ENCODE data around the gene ARSI. TPM values are rescaled to one million over a fixed set of nuclear protein-coding genes. Genes with fewer than 3 reads are reported as not detected.

ARSI gene
- total and polyA plus RNA-seq, 2 of the 13 experiments (the other 11 are each of a cell fraction or from before 2014, with no cell fraction given): 4.2 to 33.9 TPM

DNA sequence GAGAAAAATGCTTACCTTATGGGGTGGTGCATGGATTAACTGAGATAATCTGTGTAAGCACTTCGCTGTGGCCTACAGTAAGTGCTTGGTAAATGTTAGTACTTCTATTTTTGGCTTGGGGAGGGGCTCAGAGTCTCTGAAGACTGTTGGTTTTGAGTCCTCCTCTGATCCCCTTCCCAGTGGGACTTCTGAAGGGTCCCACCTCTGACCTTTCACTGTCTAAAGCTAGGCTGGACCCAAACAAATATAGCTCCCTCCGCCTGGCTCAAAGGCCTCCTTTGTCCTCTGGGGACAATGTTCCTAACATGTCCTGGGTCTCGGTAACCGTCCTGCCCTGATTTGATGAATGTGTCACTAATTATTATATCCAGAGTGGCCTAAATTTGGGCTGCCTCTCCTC, 47.9 kb downstream of the ARSI start:
- in situ Hi-C loops (cut with HindIII; ENCODE audit: extremely low pct_ligation_motif_present, low pct_unique_long_range_greater_than_20kb) (no loop called here), intact Hi-C loops (cut with micrococcal nuclease; ENCODE audit: unreplicated experiment) (no loop called here)
- ATAC-seq: peak; percentile 65
- DNase-seq (ENCODE audit: low spot score): peak; percentile 75
- POLR2A ChIA-PET: no interaction called here
- Histone ChIP-seq H3K4me3 (replicated peaks in 1 of 3; ENCODE audit: insufficient read depth in 1 of 3, low read depth in 2 of 3, low read length in 3 of 3) (0 out of 6 replicates have a peak overlapping the region, but pooled peaks of 1 of the 3 experiments have one; percentile 5), H3K79me2 (ENCODE audit: insufficient read depth, low read length) (no peaks in the 10 kb centered on the region), H4K20me1 (ENCODE audit: insufficient read depth, low read length) (no peaks in the 10 kb centered on the region), H3K9me3 (ENCODE audit: low read length) (no peaks in the 10 kb centered on the region), H3K4me1 (ENCODE audit: insufficient read depth, low read length) (peaks cover 50% of the 10 kb centered on the region), H3K27ac (ENCODE audit: extremely low read length, insufficient read depth, low read length) (no peak overlapping the region), H3K27me3 (ENCODE audit: control insufficient read depth in 1 of 2, insufficient read depth in 2 of 2, low read length in 2 of 2) (peaks cover 4 to 27% of the 10 kb centered on the region in 2 experiments; a peak in 4 of 5 replicates), H3K36me3 (replicated peaks in 1 of 2; ENCODE audit: control insufficient read depth in 1 of 2, insufficient read depth in 2 of 2, low read length in 2 of 2) (no peaks in the 10 kb centered on the region), H3K9ac (ENCODE audit: insufficient read depth, low read depth, low read length) (no peak overlapping the region), H3K4me2 (ENCODE audit: low read depth, low read length) (peak overlapping the region; percentile 49), H2AFZ (ENCODE audit: low read length) (no peak overlapping the region)
- CTCF ChIA-PET (ENCODE audit: low intra/inter-chr PET ratio, low total read pairs): no interaction called here
- peak; percentile 83 for FAIRE-seq
- 0% methylated on average over 4 of the region's 4 CpGs for WGBS (ENCODE audit: low lambda C conversion rate)
- BruUV-seq (replicated peaks): no TSS peak
- TF ChIP-seq SIN3A (IDR thresholded peaks at IDR 0.05; ENCODE audit: borderline replicate concordance, low read depth, low read length): no peak
- peak; percentile 77; the same call in 1 of the 2 replicates for TF ChIP-seq NCOA2 (CRISPR knock-in tag; IDR thresholded peaks at IDR 0.05)
- TF ChIP-seq PHF5A (CRISPR knock-in tag; IDR thresholded peaks at IDR 0.05; ENCODE audit: low read depth, unreplicated experiment): no peak
- TF ChIP-seq RXRA (CRISPR knock-in tag; IDR thresholded peaks at IDR 0.05): peak; percentile 35; the same call in 1 of the 2 replicates
- TF ChIP-seq ZBTB7B (CRISPR knock-in tag; IDR thresholded peaks at IDR 0.05): peak; percentile 38; the same call in 1 of the 2 replicates
- TF ChIP-seq ZNF331 (CRISPR knock-in tag; IDR thresholded peaks at IDR 0.05): no peak
- TF ChIP-seq, protein P1, sequence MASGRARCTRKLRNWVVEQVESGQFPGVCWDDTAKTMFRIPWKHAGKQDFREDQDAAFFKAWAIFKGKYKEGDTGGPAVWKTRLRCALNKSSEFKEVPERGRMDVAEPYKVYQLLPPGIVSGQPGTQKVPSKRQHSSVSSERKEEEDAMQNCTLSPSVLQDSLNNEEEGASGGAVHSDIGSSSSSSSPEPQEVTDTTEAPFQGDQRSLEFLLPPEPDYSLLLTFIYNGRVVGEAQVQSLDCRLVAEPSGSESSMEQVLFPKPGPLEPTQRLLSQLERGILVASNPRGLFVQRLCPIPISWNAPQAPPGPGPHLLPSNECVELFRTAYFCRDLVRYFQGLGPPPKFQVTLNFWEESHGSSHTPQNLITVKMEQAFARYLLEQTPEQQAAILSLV (CRISPR knock-in tag; IDR thresholded peaks at IDR 0.05; ENCODE audit: borderline replicate concordance): no peak
- no peak for TF ChIP-seq NFKBIZ (CRISPR knock-in tag; IDR thresholded peaks at IDR 0.05)
- peak; percentile 53; the same call in 1 of the 2 replicates for TF ChIP-seq NKX3-1 (CRISPR knock-in tag; IDR thresholded peaks at IDR 0.05)
- no peak for TF ChIP-seq SNAPC2 (CRISPR knock-in tag; IDR thresholded peaks at IDR 0.05)
- no peak for TF ChIP-seq ZNF83 (CRISPR knock-in tag; IDR thresholded peaks at IDR 0.05; ENCODE audit: borderline replicate concordance)
- no peak for TF ChIP-seq DR1 (CRISPR knock-in tag; IDR thresholded peaks at IDR 0.05)
- TF ChIP-seq SRF (IDR thresholded peaks at IDR 0.05; ENCODE audit: low read depth, low read length): peak; percentile 49; the same call in 1 of the 2 replicates
- no peak for TF ChIP-seq ADNP (CRISPR knock-in tag; IDR thresholded peaks at IDR 0.05)
- TF ChIP-seq SP4 (CRISPR knock-in tag; IDR thresholded peaks at IDR 0.05): no peak
- TF ChIP-seq ZNF503 (CRISPR knock-in tag; IDR thresholded peaks at IDR 0.05): peak; percentile 23; the same call in 1 of the 2 replicates
- peak; percentile 72; the same call in 1 of the 2 replicates for TF ChIP-seq SP5 (CRISPR knock-in tag; IDR thresholded peaks at IDR 0.05; ENCODE audit: borderline replicate concordance, low read depth)
- no peak for TF ChIP-seq ZNF629 (CRISPR knock-in tag; conservative IDR thresholded peaks at IDR 0.05)
- TF ChIP-seq HNF4A (CRISPR knock-in tag; IDR thresholded peaks at IDR 0.05): peak; percentile 53; the same call in 1 of the 2 replicates
- TF ChIP-seq ZNF143 (CRISPR knock-in tag; IDR thresholded peaks at IDR 0.05): no peak
- TF ChIP-seq ZNF362 (CRISPR knock-in tag; IDR thresholded peaks at IDR 0.05; ENCODE audit: borderline replicate concordance): no peak
- no peak for TF ChIP-seq ZNF652 (CRISPR knock-in tag; IDR thresholded peaks at IDR 0.05; ENCODE audit: borderline replicate concordance, low read depth)
